Measurements from ENCODE around the gene MAD1L1.

Gene MAD1L1

GRCh38 chr7:1897076-1897860 lies 335.5 kb downstream of the MAD1L1 start:
- Histone ChIP-seq H4K20me1 (ENCODE audit: insufficient read depth, low read length) (peaks cover 64% of the 10 kb centered on the region), H3K4me3 (ENCODE audit: low read depth in 1 of 2, low read length in 2 of 2) (no peak overlapping the region), H3K4me2 (ENCODE audit: insufficient read depth, low read length) (no peak overlapping the region), H3K4me1 (ENCODE audit: insufficient read depth, low read length) (no peaks in the 10 kb centered on the region), H3K27me3 (ENCODE audit: insufficient read depth, low read length, poor library complexity) (no peaks in the 10 kb centered on the region), H3K27ac (ENCODE audit: low read length) (no peak overlapping the region), H3K9me3 (ENCODE audit: insufficient read depth, low read length, severe bottlenecking) (no peaks in the 10 kb centered on the region), H3K36me3 (ENCODE audit: insufficient read depth, low read length) (peaks cover 65% of the 10 kb centered on the region), H3K79me2 (ENCODE audit: insufficient read depth, low read length) (0 out of 2 replicates have a peak, but pooled peaks cover 6% of the 10 kb centered on the region), H2AFZ (ENCODE audit: low read depth, low read length) (no peak overlapping the region), H3K9ac (ENCODE audit: low read depth, low read length) (no peak overlapping the region)
- TF ChIP-seq CTCF (IDR thresholded peaks at IDR 0.05; ENCODE audit: borderline replicate concordance, extremely low read depth, low read length, poor library complexity, severe bottlenecking): no peak
- TF ChIP-seq EZH2 (IDR thresholded peaks at IDR 0.05; ENCODE audit: borderline replicate concordance, low read depth, low read length, severe bottlenecking): no peak
- ATAC-seq (ENCODE audit: insufficient read depth, low read depth): no peak
- DNase-seq: no peak

DNA sequence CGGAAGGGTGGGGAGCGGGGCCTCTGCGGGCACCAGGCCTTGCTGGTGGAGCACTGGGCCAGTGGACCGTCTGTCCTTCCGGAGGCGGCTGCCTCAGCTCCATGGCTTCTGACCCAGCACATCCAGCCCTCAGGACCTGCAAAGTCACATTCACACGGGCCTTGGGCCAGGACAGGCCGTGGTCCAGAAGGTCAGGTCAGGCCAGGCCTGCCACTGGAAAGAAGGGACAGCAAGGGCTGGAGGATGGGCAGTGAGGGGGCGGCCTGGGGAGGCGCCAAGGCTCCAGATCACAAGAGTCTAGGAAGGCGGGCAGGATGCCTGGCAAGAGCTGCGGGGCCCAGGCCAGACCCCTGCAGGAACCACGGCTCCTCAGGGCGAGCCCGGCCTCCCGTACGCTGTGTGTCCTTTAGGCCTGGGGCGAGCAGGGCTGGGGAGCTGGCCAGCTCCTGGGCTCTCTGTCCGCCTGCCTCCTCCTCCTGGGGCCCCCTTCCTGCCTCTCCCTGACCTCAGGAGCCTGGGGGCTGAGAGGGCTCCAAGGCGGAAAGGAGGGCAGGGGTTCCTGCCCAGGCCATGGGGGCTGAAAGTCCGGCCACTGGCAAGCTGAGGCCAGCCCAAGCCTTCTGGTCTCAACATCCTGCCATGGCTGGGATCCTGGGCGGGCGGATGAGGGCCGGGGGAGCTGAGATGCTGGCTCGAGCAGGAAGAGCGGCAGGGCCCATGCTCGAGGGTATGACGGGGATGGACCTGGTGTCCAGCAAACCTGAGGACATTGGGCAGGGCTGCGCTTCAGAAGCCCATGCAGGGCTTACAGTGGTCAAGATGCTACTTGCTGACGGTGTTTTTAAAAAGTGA lies 336.9 kb downstream of the MAD1L1 start:
- Histone ChIP-seq H3K36me3 (ENCODE audit: insufficient read depth, low read length) (peaks cover 69% of the 10 kb centered on the region), H3K9ac (ENCODE audit: low read depth, low read length) (no peak overlapping the region), H3K4me1 (ENCODE audit: insufficient read depth, low read length) (no peaks in the 10 kb centered on the region), H3K4me3 (ENCODE audit: low read depth in 1 of 2, low read length in 2 of 2) (no peak overlapping the region), H3K9me3 (ENCODE audit: insufficient read depth, low read length, severe bottlenecking) (no peaks in the 10 kb centered on the region), H2AFZ (ENCODE audit: low read depth, low read length) (no peak overlapping the region), H3K27ac (ENCODE audit: low read length) (no peak overlapping the region; the same call in 1 of the 2 replicates), H3K27me3 (ENCODE audit: insufficient read depth, low read length, poor library complexity) (no peaks in the 10 kb centered on the region), H3K79me2 (ENCODE audit: insufficient read depth, low read length) (0 out of 2 replicates have a peak, but pooled peaks cover under 1% of the 10 kb centered on the region), H3K4me2 (ENCODE audit: insufficient read depth, low read length) (no peak overlapping the region), H4K20me1 (ENCODE audit: insufficient read depth, low read length) (peaks cover 56% of the 10 kb centered on the region)
- no peak for TF ChIP-seq CTCF (IDR thresholded peaks at IDR 0.05; ENCODE audit: borderline replicate concordance, extremely low read depth, low read length, poor library complexity, severe bottlenecking)
- TF ChIP-seq EZH2 (IDR thresholded peaks at IDR 0.05; ENCODE audit: borderline replicate concordance, low read depth, low read length, severe bottlenecking): no peak
- ATAC-seq (ENCODE audit: insufficient read depth, low read depth) (no peak), DNase-seq (no peak)

GRCh38 chr7:1894906-1895663 lies 337.7 kb downstream of the MAD1L1 start:
- H3K36me3 ChIP-seq (ENCODE audit: insufficient read depth, low read length): peaks cover 72% of the 10 kb centered on the region
- H4K20me1 ChIP-seq (ENCODE audit: insufficient read depth, low read length): peaks cover 50% of the 10 kb centered on the region
- TF ChIP-seq EZH2 (IDR thresholded peaks at IDR 0.05; ENCODE audit: borderline replicate concordance, low read depth, low read length, severe bottlenecking): no peak
- no peak for TF ChIP-seq CTCF (IDR thresholded peaks at IDR 0.05; ENCODE audit: borderline replicate concordance, extremely low read depth, low read length, poor library complexity, severe bottlenecking)
- H3K4me3 ChIP-seq (ENCODE audit: low read depth in 1 of 2, low read length in 2 of 2): no peak overlapping the region
- no peaks in the 10 kb centered on the region for H3K4me1 ChIP-seq (ENCODE audit: insufficient read depth, low read length)
- H3K27ac ChIP-seq (ENCODE audit: low read length): no peak overlapping the region
- no peak overlapping the region for H2AFZ ChIP-seq (ENCODE audit: low read depth, low read length)
- H3K9ac ChIP-seq (ENCODE audit: low read depth, low read length): no peak overlapping the region
- no peak for DNase-seq
- no peaks in the 10 kb centered on the region for H3K9me3 ChIP-seq (ENCODE audit: insufficient read depth, low read length, severe bottlenecking)
- no peak overlapping the region for H3K4me2 ChIP-seq (ENCODE audit: insufficient read depth, low read length)
- H3K79me2 ChIP-seq (ENCODE audit: insufficient read depth, low read length): 0 out of 2 replicates have a peak, but pooled peaks cover 4% of the 10 kb centered on the region
- ATAC-seq (ENCODE audit: insufficient read depth, low read depth): no peak
- H3K27me3 ChIP-seq (ENCODE audit: insufficient read depth, low read length, poor library complexity): no peaks in the 10 kb centered on the region

Measured in DND-41 (cell line).